KMS-11 (cell line): Measurements from ENCODE around the gene STAG1.
"Not testable (repeated sequence)": the region's sequence is repeated elsewhere in the genome, so short reads cannot be mapped to it uniquely, and the experiment has no call there.

Experiments
- H2AFZ ChIP-seq: fragments of 200-600 bp; sonication (generic); 2 replicates; pipeline ENCODE4 v1.6.1; 2016; ENCODE audit warnings: antibody characterized with exemption, mixed run types, low read depth
- H3K27ac ChIP-seq: fragments of 200-600 bp; sonication (generic); 2 replicates; pipeline ENCODE4 v1.6.1; 2016; ENCODE audit warnings: mild to moderate bottlenecking, mixed run types
- H3K27me3 ChIP-seq: fragments of 200-600 bp; sonication (generic); 2 replicates; pipeline ENCODE4 v1.6.1; 2017; ENCODE audit warnings: mild to moderate bottlenecking, low read depth, mixed run types, moderate library complexity; ENCODE audit not compliant: insufficient read depth
- H3K36me3 ChIP-seq: fragments of 200-600 bp; sonication (generic); 2 replicates; pipeline ENCODE4 v1.6.1; 2017; ENCODE audit warnings: mild to moderate bottlenecking, mixed run types; ENCODE audit not compliant: insufficient read depth
- H3K4me1 ChIP-seq: fragments of 200-600 bp; sonication (generic); 2 replicates; pipeline ENCODE4 v1.6.1; 2016; ENCODE audit warnings: mild to moderate bottlenecking, low read depth, mixed run types; ENCODE audit not compliant: poor library complexity, severe bottlenecking
- H3K4me2 ChIP-seq: fragments of 200-600 bp; sonication (generic); 2 replicates; pipeline ENCODE4 v1.7.0; 2016; ENCODE audit warnings: mild to moderate bottlenecking, mixed run types
- H3K4me3 ChIP-seq: fragments of 200-600 bp; sonication (generic); IDR thresholded peaks from 2 replicates; pipeline ENCODE4 v1.6.1; 2017; ENCODE audit warnings: low read depth, low read length, mixed read lengths; ENCODE audit not compliant: insufficient read depth
- H3K79me2 ChIP-seq: fragments of 200-600 bp; sonication (generic); 2 replicates; pipeline ENCODE4 v1.6.1; 2016; ENCODE audit warnings: low read depth, mixed run types; ENCODE audit not compliant: insufficient read depth
- H3K9ac ChIP-seq: fragments of 200-600 bp; sonication (generic); 2 replicates; pipeline ENCODE4 v1.6.1; 2016; ENCODE audit warnings: mild to moderate bottlenecking, mixed run types
- H4K20me1 ChIP-seq: fragments of 200-600 bp; sonication (generic); 2 replicates; pipeline ENCODE4 v1.6.1; 2016; ENCODE audit warnings: mild to moderate bottlenecking, mixed run types; ENCODE audit not compliant: insufficient read depth
- TF ChIP-seq, protein P1 (sequence below): fragments of 200-600 bp; sonication (generic); conservative IDR thresholded peaks from 2 replicates; pipeline ENCODE4 v1.6.1; 2017; ENCODE audit warnings: low read depth, mild to moderate bottlenecking, antibody characterized with exemption, low read length, moderate library complexity, mixed read lengths

STAG1 gene

DNA sequence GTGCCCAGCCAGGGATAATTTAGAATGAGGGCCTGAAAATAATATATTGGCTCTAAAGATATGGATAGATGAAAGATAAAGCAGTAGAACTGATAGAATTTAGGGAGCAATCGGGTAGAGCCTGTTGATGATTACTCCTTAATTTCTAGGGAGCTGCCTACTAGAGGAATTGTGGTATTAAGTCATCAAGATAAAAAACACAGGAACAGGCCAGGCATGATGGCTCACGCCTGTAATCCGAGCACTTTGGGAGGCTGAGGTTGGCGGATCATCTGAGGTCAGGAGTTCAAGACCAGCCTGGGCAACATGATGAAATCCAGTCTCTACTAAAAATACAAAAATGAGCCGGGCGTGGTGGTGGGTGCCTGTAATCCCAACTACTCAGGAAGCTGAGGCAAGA, 371.6 kb downstream of the STAG1 start:
- H3K9ac ChIP-seq: no peak overlapping the region
- TF ChIP-seq, protein P1, sequence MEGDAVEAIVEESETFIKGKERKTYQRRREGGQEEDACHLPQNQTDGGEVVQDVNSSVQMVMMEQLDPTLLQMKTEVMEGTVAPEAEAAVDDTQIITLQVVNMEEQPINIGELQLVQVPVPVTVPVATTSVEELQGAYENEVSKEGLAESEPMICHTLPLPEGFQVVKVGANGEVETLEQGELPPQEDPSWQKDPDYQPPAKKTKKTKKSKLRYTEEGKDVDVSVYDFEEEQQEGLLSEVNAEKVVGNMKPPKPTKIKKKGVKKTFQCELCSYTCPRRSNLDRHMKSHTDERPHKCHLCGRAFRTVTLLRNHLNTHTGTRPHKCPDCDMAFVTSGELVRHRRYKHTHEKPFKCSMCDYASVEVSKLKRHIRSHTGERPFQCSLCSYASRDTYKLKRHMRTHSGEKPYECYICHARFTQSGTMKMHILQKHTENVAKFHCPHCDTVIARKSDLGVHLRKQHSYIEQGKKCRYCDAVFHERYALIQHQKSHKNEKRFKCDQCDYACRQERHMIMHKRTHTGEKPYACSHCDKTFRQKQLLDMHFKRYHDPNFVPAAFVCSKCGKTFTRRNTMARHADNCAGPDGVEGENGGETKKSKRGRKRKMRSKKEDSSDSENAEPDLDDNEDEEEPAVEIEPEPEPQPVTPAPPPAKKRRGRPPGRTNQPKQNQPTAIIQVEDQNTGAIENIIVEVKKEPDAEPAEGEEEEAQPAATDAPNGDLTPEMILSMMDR: no peak
- no peaks in the 10 kb centered on the region for H4K20me1 ChIP-seq
- no peak overlapping the region for H3K4me2 ChIP-seq
- H3K79me2 ChIP-seq: no peaks in the 10 kb centered on the region
- no peak overlapping the region for H3K4me3 ChIP-seq
- H3K4me1 ChIP-seq: peaks cover 18% of the 10 kb centered on the region
- no peaks in the 10 kb centered on the region for H3K27me3 ChIP-seq
- H3K36me3 ChIP-seq: no peaks in the 10 kb centered on the region
- no peak overlapping the region for H3K27ac ChIP-seq
- H2AFZ ChIP-seq: no peak overlapping the region

DNA sequence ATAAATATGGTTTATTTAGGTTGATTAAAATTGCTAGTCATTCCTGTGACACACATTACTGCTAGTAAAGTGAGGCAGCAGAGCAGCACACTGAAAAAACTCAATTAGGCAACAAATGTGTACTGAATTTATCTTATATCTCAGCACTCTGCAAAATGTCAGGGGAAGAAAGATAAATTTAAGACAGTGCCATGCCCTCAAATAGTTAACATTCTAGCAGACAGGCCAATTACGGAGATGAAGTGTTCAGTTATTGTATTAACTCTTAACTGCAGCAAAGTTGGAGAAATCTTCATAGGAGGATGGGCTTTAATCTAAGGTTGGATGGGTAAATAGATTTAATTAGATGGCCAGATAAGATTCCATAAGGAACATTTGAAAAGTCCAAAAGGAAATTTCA, 374.2 kb downstream of the STAG1 start:
- H2AFZ ChIP-seq: no peak overlapping the region
- H3K4me1 ChIP-seq: no peaks in the 10 kb centered on the region
- TF ChIP-seq, protein P1: no peak
- no peaks in the 10 kb centered on the region for H3K79me2 ChIP-seq
- H3K27ac ChIP-seq: no peak overlapping the region
- no peaks in the 10 kb centered on the region for H4K20me1 ChIP-seq
- no peak overlapping the region for H3K4me3 ChIP-seq
- H3K27me3 ChIP-seq: no peaks in the 10 kb centered on the region
- no peaks in the 10 kb centered on the region for H3K36me3 ChIP-seq
- H3K9ac ChIP-seq: no peak overlapping the region
- H3K4me2 ChIP-seq: no peak overlapping the region

DNA sequence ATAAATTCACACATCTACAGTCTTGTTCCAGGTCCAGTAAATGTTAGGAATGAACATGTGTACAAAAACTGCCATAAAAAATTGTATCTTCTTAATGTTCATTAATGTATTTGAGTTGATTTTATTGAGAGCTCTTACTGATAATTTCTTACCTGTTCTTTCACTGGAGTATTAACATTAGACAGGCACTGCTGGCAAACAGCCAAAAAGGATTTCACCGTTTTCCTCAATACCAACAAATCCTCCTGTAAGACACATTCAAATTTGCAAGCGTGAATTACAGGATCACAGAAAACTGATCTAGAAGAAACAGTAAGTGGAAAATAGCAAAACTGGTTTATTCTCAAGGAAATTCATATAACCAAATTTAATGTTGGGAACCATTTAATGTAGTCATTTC, 374.7 kb downstream of the STAG1 start:
- no peak overlapping the region for H3K27ac ChIP-seq
- H3K36me3 ChIP-seq: no peaks in the 10 kb centered on the region
- H3K9ac ChIP-seq: no peak overlapping the region
- TF ChIP-seq, protein P1: no peak
- H4K20me1 ChIP-seq: no peaks in the 10 kb centered on the region
- no peaks in the 10 kb centered on the region for H3K4me1 ChIP-seq
- no peak overlapping the region for H2AFZ ChIP-seq
- H3K79me2 ChIP-seq: no peaks in the 10 kb centered on the region
- no peaks in the 10 kb centered on the region for H3K27me3 ChIP-seq
- H3K4me3 ChIP-seq: no peak overlapping the region
- no peak overlapping the region for H3K4me2 ChIP-seq

DNA sequence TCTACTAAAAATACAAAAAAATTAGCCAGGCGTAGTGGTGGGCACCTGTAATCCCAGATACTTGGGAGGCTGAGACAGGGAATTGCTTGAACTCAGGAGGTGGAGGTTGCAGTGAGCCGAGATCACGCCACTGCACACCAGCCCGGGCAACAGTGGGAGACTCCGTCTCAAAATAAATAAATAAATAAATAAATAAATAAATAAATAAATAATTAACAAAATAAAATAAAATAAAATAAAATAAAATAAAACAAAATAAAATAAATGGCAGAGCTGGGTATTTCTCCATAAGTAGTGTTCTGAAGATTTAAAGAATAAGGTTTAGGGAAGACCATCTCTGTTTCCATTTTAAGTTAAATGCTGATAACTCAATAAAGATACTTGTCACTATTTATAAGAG, 376.4 kb downstream of the STAG1 start:
- not testable (repeated sequence) for H4K20me1 ChIP-seq, H3K4me2 ChIP-seq, H3K27me3 ChIP-seq, H3K27ac ChIP-seq, H3K79me2 ChIP-seq, H3K4me3 ChIP-seq, H3K4me1 ChIP-seq, H3K36me3 ChIP-seq, H3K9ac ChIP-seq, H2AFZ ChIP-seq

DNA sequence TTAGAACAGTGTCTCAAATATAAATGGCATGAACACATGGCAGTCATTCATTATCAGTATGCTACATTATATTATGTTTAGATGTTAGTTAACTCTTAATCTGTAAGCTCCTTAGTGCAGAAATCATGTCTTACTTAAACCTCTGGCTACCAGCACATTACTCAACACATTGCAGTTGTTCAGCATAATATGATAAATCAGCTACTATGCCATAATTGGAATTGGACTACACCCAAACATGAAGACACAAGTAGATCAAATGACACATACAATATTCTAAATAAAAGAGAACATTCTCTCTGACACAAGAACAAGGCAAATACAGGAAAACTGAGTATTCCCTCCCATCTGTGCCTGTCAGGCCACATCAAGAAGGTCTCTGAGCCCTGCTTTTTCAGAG, 385.9 kb downstream of the STAG1 start:
- H3K4me1 ChIP-seq: peaks cover 11% of the 10 kb centered on the region
- H3K27me3 ChIP-seq: no peaks in the 10 kb centered on the region
- H3K27ac ChIP-seq: no peak overlapping the region
- H3K36me3 ChIP-seq: no peaks in the 10 kb centered on the region
- no peak overlapping the region for H3K4me2 ChIP-seq
- no peak overlapping the region for H3K4me3 ChIP-seq
- no peak overlapping the region for H3K9ac ChIP-seq
- no peak overlapping the region for H2AFZ ChIP-seq
- TF ChIP-seq, protein P1: no peak
- no peaks in the 10 kb centered on the region for H3K79me2 ChIP-seq
- H4K20me1 ChIP-seq: no peaks in the 10 kb centered on the region
